HepG2 (cell line): ENCODE results near the gene MGARP.

Experiments
- AGO2 ChIP-seq: fragments of 200-400 bp; formaldehyde crosslinking; optimal IDR thresholded peaks from 2 replicates; pipeline ENCODE3; 2017; ENCODE audit warnings: mild to moderate bottlenecking, low read depth, low read length, moderate library complexity
- CTCF ChIP-seq: sonication (generic); formaldehyde crosslinking; IDR thresholded peaks from 2 replicates; pipeline ENCODE4 v1.5.0; 2020; ENCODE audit warnings: mild to moderate bottlenecking, missing genetic modification reagents, moderate library complexity
- NR2C2 ChIP-seq: sonication (generic); formaldehyde crosslinking; IDR thresholded peaks from 2 replicates; pipeline ENCODE4 v1.4.0; 2020; ENCODE audit warnings: missing genetic modification reagents, mild to moderate bottlenecking, moderate library complexity, borderline replicate concordance
- RAD21 ChIP-seq: fragments of 450-650 bp; formaldehyde crosslinking; IDR thresholded peaks from 2 replicates; pipeline ENCODE4 v1.5.0; 2020; ENCODE audit warnings: mild to moderate bottlenecking
- SNRNP70 ChIP-seq: fragments of 200-400 bp; formaldehyde crosslinking; IDR thresholded peaks from 2 replicates; pipeline ENCODE4 v1.6.1; 2017; ENCODE audit warnings: mild to moderate bottlenecking, low read depth, low read length, moderate library complexity
- SP2 ChIP-seq: sonication (generic); formaldehyde crosslinking; IDR thresholded peaks from 2 replicates; pipeline ENCODE4 v1.5.1; 2020; ENCODE audit warnings: mild to moderate bottlenecking, missing genetic modification reagents
- ZZZ3 ChIP-seq: sonication (generic); formaldehyde crosslinking; IDR thresholded peaks from 2 replicates; pipeline ENCODE4 v1.4.0; 2020; ENCODE audit warnings: missing genetic modification reagents, mild to moderate bottlenecking, borderline replicate concordance

- TF ChIP-seq SP2 (CRISPR knock-in tag), result no peak
- TF ChIP-seq RAD21 (CRISPR knock-in tag), result no peak
- no peak for TF ChIP-seq AGO2
- TF ChIP-seq ZZZ3 (CRISPR knock-in tag), result no peak
- TF ChIP-seq CTCF, result no peak
- TF ChIP-seq SNRNP70, result no peak
- TF ChIP-seq NR2C2 (CRISPR knock-in tag), result no peak
These were observed 15.9 kb upstream of the MGARP start for GRCh38 chr4:139295942-139296299.
